Fibroblast of skin of scalp (primary cell): Measurements from ENCODE around the gene TTC8. TPM values are rescaled to one million over a fixed set of nuclear protein-coding genes. Genes with fewer than 3 reads are reported as not detected.
"Not testable (repeated sequence)": the region's sequence is repeated elsewhere in the genome, so short reads cannot be mapped to it uniquely, and the experiment has no call there.

ENCODE experiments used
- DNase-seq: peaks from one replicate; pipeline ENCODE4 v3.0.0-alpha.2; 2013
- polyA plus RNA-seq, 2 experiments: library from polyadenylated mRNA; unstranded; fragments of 120-200 nt; gene quantifications; one replicate each; pipeline ENCODE4 v1.2.1, GENCODE V29; 2013; ENCODE audit not compliant: insufficient read length in 2 of 2

TTC8 gene
- polyA plus RNA-seq (2013, experiment 1 of 2; ENCODE audit: insufficient read length) = 16.8 TPM
- 16.8 TPM for polyA plus RNA-seq (2013, experiment 2 of 2; ENCODE audit: insufficient read length)

GRCh38 chr14:88824314-88825077 is at the start of gene TTC8:
Gene TTC8 (plus strand): TSS chr14:88824651. CDS start chr14:88824708, 57 bp downstream.
- peak; percentile 89 for DNase-seq

GRCh38 chr14:88775532-88775931 is 48.9 kb upstream of the TTC8 start:
- no peak for DNase-seq

- DNase-seq = no peak
Measured at GRCh38 chr14:88785911-88786310, 38.5 kb upstream of the TTC8 start.

DNA sequence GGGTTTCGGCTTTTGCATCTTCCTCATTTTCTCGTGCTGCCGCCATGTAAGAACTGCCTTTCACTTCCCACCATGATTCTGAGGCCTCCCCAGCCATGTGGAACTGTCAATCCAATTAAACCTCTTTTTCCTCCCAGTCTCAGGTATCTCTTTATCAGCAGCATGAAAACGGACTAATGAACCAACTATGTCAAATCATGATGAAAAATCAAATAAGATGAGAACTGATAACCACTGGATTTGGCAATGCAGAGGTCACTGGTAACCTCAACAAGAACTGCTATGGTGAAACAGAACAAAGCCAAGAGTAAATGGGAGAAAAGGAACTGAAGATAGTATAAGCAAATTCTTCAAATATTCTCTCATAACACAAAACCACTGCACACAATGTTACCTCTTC is 37.7 kb upstream of the TTC8 start:
- no peak for DNase-seq

- not testable (repeated sequence) for DNase-seq
Measured at GRCh38 chr14:88789573-88789972, 34.9 kb upstream of the TTC8 start.

- DNase-seq = no peak
Measured at GRCh38 chr14:88790501-88791251, 33.8 kb upstream of the TTC8 start.

DNA sequence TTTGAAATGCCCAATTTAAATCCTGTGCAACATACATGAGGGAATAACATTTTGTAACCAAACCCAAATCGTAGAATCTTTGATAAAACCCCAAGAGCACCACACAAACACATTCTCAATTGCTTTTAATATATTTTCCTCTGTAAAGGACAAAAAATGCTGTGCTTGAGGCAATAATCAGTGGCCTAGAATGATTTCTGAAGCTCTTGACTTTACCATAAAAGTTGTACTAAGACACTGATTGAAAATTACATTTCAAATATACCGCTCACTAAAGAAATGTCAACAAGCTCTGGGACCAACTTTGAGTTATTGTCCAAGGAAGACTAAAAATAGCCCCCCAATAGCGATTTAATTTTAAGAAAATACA is 33.2 kb upstream of the TTC8 start:
- no peak for DNase-seq

DNA sequence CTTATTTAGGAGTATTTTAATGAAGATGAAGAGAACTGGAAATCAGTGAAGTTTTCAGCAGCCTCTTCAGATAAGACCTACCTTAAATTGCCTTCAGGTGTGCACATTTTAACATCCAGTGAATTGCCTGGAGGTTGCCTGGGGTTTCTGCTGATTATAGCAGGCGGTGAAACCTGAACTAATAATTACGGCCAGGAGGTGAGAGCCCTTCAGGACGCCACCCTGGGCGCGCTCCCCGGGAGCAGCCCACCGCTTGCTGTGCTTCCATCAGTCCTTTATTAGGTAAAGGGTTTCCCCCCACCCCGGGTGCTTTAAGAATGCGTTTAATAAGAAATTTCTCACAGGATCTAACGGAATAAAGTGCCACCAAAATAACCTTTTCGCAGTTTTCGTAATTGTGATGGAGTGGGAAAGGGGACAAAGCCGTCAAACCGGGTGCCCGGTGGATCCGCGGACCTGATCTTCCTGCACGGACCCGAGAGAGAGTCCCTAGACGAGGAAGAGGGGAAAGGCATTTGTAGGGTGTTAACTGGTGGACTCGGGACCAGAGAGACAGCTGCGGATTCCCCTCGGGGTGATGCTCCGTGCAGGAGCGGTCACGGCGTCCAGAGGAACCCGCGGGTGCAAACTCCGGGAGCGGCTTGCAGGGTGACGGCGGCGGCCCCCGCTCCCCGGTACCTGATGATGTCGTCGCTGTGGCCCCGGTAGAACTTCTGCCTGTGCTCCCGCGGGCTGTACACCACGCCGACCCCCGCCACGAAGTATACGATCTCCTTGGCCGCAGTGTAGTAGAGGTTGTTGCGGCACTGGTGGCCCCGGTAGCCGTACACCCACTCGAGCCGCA is 32.6 kb upstream of the TTC8 start:
- DNase-seq = no peak

- peak; percentile 54 for DNase-seq
Measured at GRCh38 chr14:88792473-88793258, 31.8 kb upstream of the TTC8 start, which contains the start of gene EML5. Gene EML5 (minus strand): TSS chr14:88792953. CDS start chr14:88792503, 450 bp downstream.

DNA sequence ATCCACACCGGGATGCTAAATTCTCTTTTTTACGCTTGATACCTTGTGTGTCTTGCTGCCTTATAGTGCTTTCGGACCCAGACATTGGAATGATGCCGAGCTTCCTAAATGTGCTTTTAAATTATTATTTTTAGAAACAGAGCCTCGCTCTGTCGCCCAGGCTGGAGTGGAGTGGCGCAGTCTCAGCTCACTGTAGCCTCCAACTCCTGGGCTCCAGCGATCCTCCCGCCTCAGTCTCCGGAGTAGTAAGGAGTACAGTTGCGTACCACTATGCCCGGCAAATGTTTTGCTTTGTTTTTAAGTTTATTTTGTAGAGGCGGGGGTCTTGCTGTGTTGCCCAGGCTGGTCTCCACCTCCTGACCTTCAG is 31.2 kb upstream of the TTC8 start:
- no peak for DNase-seq

DNA sequence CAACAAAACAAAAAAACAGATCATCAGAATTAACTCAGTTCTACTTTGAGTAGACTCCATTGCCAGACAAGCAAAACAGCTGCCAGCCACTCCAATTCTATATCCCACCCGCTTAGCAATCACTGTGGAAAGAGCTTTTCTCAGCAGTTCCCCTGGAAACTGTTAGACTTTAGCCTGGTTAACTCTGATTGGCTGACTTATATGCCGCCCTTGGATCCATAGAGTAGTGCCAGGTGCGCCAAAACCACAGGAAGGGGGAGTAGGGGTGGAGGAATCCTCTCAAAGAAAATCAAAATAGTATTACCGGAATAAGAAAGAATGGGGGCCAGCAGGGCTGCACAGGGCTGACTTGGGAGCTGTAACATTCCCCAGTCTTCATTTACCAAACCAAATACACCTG is 26.3 kb upstream of the TTC8 start:
- no peak for DNase-seq

- DNase-seq = no peak
Measured at GRCh38 chr14:88799522-88799921, 24.9 kb upstream of the TTC8 start.

DNA sequence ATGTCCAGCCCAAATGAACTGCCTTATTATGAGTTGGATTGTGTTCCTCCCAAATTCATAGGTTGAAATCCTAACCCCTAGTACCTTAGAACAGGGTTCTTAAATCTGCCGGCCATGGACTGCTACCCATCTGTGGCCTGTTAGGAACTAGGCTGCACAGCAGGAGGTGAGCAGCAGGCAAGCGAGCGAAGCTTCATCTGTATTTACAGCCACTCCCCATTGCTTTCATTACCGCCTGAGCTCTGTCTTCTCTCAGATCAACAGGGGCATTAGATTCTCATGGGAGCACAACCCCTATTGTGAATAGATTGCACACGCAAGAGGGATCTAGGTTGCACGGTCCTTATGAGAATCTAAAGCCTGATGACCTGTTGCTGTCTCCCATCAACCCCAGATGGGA is 21.9 kb upstream of the TTC8 start:
- no peak for DNase-seq

DNA sequence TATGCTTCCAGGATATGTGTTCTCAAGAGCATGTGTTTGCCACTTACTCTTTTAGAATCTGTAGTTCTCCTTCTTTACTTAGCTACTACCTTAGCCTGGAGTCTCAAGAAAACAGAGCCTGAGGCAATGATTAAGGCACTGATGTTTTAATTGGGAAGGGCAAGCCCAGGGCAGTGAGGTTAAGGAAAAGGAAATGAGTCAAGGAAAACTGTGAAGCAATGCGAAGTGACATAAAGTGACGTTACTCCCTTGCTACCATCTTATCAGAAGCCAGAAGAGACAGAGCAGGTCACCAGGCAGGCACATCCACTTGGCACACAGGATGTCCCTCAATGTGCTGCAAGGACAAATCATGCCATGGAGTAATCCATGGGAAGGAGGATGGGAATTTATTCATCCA is 20.4 kb upstream of the TTC8 start:
- DNase-seq = no peak

DNA sequence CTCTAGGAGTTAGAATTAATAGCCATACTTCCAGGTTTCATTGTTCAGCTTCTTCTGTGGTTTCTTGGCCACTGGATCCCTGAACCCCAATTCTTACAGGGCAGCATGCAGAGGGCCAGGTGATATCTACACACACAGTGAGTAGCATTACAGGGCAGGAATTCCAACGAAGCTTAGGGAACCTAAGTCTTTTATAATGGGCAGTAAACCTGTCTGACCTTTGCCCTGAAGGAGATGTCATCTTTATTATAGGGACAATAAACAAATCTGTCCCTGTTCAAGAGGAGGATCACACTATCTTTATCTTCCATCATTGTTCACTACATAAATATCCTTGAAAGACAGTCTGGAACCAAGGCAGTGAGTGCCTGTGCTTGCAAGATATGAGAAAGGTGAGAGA is 20.0 kb upstream of the TTC8 start:
- no peak for DNase-seq

DNA sequence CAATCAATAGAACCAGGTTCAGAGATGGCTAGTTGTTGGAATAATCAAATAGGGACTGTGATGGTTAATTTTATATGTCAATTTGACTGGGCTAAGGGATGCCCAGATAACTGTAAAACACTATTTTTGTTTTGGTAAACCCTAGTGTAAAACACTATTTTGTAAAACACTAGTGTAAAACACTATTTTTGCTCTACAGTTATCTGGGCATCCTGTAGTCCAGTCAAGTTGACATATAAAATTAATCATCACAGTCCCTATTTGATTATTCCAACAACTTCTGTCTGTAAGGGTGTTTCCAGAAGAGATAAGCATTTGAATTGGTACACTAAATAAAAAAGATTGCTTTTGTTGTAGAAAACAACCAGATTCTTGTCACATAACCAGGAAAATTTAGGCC is 16.1 kb upstream of the TTC8 start:
- DNase-seq = no peak

DNA sequence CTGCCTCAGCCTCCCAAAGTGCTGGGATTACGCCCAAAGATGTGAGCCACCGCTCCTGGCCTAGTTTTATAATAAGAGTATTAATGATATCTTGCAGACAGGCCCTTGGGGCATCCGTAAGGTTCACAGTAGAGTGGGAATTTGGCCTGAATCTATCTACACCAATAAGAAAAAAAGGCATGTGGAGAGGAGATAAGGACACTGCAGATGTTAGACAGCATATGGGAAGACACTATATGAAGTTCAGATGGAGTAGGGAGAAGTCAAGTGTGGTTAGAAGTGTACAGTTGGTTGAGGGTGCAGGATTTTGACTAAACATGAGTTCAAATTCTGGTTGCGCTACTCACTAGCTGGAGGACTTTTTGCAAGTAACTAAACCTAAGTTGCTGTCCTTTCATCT is 8.5 kb upstream of the TTC8 start:
- no peak for DNase-seq

- no peak for DNase-seq
Measured at GRCh38 chr14:88818018-88818417, 6.4 kb upstream of the TTC8 start.

DNA sequence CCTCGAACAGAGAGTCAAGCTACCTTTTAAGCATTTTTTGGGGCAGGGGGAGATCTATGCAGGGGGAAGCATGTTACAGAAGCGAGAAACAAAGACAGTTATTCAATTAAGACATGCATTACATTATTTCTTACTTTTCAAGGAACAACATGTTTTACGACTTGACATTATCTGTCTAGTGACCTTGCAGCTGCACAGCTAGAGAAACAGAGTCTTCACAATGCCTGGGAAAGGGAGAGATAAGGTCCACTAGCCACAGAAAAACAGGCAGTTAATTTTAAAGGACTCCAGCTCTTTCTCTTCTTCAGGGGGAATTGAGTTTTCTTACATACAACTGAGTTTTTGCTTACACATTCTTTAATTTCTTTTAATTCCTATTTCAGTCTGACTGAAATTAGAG is 4.8 kb upstream of the TTC8 start:
- not testable (repeated sequence) for DNase-seq

DNA sequence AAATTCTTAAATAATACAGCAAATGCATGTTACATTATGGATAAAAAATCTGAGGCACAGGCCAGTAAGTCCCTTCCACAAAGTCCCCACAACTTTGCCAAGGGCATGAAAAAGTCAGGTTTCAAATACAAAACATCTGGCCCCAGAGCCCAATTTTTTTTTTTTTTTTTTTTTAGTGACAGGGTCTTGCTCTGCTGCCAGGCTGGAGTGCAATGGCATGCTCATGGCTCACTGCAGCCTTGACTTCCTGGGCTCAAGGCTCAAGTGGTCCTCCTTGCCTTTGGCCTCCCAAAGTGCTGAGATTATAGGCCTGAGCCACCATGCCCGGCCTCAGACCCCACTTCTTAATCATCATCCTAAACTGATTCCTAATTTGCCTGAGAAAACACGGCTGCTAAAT is 3.1 kb upstream of the TTC8 start:
- no peak for DNase-seq

GRCh38 chr14:88821888-88822287 is 2.6 kb upstream of the TTC8 start:
- DNase-seq = no peak

- no peak for DNase-seq
Measured at GRCh38 chr14:88823968-88824313, 510 bp upstream of the TTC8 start.
